GM11168 (cell line): ENCODE measurements around the gene CHD9.

Experiments
- in situ Hi-C: fragments of 300-500 bp; cut with MboI; formaldehyde crosslinking; loops from one replicate; pipeline ENCODE4 v1.12.0; 2022; ENCODE audit warnings: low sequenced_read_pairs; ENCODE audit not compliant: unreplicated experiment

CHD9 gene

DNA sequence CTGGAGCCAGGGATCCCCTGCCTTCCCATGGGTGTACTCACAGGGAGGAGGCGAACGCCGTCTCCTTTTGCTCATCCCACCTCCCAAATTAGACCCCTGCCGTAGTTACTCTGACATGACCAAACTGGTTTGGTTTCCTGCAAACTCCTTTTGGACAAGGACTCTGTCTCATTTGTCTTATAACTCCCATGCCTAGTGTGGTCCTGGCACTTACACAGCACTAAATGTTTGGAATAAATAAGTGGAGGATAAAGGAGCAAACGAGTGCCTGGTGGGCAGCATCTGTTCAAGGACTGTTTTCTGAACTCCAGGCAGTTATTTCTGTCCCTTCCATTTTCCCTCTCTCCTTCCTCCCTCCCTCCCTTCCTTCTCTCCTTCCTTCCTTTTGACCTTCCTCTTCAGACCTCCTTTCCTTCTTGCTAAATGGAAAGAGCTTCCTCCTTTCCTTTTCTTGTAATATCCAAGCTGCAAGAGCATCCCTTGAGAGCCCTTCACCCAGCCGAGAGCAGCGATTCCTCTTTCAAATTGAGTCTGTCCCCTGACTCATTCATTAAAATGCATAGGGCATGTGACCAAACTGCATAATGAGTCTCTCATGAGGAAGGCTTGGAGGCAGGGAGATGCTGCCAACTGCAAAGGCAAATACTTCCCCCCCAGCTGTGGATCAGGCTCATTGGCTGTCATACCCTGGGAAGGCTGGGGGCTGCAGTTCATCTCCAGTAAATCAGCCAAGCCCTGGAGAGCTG, 36.8 kb downstream of the CHD9 start:
- in situ Hi-C loops = no loop called here

DNA sequence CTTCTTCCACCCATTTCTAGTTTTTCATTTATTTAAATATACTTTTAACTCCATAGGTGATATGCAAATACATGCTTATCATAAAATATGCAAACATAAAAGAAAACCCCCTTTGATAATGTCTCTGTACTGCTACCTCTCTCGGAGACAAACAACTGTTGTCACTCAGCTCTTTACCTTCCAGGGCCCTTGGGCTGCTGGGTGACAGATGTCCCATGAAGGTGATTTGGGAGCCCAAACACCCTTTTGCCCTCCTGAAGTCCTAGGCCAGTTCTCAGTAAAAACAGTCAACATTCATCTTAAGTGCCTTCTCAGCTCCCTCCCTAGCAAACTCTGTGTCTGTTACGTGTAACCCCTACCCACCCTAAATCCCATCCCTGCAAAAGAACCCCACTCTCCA, 37.5 kb downstream of the CHD9 start:
- in situ Hi-C loops = no loop called here

DNA sequence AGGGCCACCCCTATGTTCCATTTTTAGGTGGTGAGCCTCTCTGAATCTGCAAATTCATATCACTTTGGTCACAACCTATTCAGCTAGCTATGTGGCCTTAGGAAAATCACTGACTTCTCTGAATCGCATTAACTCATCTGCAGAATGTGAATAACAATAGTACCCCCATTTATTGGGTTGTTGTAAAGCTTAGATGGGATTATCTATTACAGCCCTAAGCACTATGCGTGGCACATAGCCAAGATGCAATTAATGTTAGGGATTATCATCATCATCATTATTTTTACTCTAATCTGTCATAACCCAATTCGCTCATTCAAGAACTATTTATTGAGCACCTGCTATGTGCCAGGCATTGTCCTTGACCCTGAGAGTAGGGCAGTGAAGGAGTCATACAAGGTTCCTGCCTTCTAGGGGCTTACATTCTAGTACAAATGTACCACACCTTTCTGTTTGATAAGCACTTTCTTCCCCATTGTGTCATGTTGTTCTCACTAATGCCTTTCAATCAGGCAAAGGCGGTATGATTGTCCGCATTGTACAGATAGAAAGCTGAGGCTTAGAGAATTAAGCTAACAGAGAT, 38.5 kb downstream of the CHD9 start:
- in situ Hi-C loops = no loop called here

DNA sequence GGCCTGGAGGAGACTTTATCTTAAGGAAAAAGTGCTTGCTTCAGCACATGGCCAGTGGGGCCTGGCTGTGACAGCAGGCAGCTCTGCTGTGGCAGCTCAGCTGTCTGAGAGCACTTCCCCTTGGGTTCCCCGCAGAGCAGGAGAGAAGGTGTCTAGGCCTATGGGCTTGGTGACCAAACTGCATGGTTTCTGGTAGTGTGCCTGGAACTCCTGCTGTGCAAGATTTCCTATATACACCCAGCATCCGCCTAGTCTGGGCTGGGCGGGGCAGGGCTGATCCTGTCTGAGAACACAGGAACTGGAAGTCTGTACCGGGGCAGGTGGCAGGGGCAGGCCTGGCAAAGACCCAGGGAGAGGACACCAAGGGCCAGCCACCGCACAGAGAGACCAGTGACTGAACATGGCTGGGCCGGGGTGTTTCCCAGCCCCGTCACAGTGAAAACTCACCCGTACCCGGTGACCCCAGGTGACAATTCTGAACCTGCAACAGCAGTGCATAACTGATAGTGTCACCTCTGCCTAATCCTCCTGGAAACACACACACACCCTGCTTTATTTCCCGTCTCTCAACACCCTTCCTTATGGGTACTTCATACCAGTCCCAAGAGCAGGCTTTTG, 39.3 kb downstream of the CHD9 start:
- in situ Hi-C loops = no loop called here

DNA sequence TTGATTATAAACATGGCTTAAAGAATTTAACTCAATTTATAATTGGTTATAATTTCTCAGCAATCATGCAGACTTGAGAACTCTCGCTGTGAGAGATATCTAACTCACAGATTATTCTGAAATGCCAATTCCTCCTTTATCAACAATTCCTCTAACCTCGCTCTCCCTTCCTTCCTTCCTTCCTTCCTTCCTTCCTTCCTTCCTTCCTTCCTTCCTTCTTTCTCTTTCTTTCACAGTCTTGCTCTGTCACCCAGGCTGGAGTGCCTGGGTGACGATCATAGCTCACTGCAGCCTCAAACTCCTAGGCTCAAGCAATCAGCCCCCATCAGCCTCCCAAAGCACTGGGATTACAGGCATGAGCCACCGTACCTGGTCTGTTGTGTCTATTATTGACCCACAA, 42.4 kb downstream of the CHD9 start:
- in situ Hi-C loops = no loop called here

DNA sequence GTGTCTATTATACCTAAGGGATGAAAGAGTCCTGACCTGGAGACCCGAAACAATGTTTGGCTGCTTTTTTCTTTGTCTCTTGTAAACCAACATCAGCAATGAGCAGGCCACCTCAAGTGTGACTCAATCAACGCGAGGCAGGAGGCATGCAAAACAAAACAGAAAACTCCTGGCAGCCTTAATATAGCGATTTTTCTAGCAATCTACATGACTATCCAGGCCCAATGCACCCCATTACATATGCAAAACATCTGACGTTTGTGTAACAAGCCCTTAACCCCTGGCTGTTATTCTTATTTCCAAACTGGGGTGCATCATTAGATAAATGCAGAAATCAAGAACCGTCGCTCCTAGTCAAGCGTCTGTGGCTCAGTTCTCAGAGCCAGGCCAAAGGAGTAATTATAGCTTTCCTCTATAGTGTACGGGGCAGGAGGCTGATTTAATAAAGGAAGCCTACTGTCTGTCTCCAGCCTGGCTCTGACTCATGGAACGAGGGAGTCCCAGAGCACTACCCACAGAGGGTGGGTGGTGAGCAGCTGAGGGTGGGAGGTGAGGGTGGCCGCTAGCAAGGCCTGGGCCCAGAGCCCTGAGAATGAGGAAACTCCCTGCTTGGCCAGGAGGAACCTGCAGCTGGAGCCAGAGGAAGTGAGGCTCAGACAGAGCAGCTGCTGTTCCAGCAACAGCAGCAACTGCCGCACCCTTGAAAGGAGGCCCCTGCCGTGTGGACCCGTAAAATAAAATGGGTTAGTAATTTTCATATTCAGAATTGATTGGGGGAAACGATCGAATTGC, 43.9 kb downstream of the CHD9 start:
- in situ Hi-C loops = no loop called here

DNA sequence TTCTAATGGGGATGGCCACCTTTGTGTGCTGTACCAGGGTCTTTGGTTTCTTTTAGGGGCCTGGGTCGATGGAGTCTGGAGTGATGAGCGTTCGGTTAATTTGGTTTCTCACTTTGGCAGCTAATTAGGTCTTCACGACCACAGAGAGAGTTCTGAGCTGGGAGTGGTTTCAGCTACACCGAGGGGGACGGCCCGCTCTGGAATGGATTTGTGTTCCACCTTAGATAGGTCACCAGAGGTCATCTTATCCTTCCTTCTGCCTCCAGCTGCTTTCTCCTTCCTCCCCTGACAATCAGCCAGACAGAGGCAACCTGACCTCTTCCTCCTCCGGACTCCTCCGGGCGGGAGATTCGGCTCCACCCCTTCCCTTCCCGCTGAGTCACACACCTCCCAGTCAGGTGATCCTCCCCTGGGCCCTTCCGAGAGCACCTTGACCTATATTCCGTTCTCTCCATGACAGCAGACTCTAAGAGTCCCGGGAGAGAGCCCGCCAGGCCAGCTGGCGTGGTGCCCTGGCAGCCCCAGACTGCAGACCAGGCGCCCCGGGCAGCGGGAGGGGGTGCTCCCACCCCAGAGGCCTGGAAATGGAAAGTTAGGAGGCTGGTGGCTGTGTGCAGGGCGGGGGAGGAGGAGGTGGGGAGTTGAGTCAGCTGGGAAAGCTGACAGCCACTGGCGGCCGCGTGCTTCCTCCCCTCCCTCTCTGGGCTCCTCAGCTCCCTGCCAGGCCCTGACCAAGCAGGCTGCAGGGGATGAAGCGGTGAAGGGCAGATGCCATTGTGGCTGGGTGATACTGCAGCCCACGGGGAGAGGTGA, 44.7 kb downstream of the CHD9 start:
- in situ Hi-C loops = no loop called here

DNA sequence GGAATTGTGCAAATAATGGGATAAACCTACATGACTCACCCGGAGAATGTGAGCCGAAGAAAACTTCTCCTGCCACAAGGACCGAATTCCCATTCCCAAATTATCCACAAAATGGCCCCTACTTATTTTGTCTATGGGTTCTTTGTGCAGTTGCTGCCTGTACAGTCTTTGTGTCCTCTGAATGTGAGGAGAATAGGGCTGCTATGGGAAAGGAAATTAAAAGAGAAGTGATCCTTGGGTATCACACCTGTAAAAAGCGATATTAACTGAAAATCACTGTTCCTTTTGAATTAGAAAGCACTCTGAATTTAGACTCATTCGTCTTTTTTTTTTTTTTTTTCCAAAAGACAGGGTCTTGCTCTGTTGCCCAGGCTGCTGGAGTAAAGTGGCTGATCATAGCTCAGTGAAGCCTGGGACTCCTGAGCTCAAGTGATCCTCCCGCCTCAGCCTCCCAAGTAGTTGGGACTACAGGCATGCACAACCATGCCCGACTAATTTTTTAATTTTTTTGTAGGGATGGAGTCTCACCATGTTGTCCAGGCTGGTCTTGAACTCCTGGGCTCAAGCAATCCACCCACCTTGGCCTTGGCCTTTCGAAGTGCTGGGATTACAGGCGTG, 45.4 kb downstream of the CHD9 start:
- in situ Hi-C loops = no loop called here

DNA sequence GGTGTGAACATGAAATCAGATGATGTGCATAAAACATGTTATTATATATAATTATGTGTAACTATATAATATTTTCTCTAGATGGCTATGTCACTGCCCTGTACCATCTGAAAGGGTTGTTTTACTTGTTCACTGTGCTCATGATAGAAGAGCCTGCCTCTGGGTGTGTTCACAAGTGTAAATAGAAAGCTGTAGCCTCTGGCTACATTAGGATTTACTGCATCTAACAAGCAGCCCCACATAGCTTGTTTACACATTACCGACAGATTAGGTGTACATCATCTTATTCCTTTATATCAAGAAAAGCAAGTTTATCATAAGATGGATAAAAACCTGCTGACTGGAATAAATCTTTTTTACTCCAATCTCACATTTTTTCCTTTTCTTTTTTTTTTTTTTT, 46.1 kb downstream of the CHD9 start:
- in situ Hi-C loops = no loop called here

DNA sequence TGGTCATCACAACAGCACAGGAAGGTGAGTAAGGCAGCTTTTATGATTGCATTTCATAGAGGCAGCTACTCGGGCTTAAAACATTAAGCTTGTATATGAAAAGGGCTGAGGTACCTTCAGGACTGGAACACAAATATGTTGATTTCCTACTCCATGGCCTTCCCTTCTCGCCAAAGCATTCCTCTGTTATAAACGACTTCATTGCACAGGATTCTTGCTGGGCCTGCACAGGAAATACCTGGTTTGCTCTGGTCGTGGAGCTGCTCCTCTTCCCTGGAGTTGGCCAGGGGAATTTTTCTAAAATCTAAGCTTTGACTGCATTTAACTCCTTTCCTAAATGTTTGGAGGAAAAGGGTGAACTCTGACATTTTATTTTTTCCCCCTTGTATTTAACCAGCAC, 49.0 kb downstream of the CHD9 start:
- in situ Hi-C loops = no loop called here

DNA sequence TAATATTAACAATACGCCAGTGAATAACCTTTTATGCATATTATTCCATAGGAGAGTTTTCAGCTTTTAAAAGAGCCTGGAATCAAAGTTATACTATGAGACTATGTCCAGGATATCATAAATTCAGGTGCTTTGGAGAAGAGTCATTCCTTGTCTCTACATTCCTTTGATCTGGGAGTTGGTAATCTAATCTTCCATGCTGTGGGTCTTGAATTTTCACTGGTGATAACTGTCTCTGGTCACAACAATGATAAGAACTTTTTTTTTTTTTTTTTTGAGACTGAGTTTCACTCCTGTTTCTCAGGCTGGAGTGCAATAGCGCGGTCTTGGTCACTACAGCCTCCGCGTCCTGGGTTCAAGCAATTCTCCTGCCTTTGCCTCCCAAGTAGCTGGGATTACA, 50.8 kb downstream of the CHD9 start:
- in situ Hi-C loops = loop anchor here (5.0 kb wide), 1 partner anchor 43 kb away; no protein-coding TSS in a partner anchor

DNA sequence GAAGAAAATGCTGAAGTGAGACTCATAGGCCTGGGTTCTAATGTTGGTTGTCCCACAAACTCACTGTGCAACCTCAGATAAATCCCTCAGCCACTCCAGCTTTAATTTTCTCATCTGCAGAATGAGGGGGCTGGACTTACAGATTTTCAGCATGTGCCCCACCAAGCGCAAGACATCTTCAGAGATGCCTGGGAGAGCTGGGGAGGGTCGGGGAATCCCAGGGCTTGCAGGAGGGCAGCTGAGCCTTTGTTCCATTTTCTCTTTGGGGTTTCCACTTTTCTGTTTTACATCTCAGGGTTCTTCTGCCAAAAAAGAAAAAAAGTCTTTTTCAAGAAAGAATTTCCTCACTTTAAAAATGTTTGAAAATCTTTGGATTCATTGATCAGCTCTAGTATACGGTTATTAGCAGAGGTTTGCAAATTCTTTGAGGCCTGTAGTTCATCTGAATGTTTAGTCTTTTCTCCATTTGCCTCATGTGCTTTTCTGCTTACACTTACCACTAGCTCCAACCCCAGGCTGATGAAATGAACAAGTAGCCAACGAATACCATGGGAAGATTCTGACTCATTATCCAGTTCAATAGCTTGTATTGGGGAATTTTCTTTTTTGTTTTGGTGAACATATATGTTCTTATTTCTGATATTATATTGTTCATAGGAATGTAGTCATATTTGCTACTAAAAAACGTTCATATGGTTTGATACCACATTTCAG, 56.4 kb downstream of the CHD9 start:
- in situ Hi-C loops = no loop called here

DNA sequence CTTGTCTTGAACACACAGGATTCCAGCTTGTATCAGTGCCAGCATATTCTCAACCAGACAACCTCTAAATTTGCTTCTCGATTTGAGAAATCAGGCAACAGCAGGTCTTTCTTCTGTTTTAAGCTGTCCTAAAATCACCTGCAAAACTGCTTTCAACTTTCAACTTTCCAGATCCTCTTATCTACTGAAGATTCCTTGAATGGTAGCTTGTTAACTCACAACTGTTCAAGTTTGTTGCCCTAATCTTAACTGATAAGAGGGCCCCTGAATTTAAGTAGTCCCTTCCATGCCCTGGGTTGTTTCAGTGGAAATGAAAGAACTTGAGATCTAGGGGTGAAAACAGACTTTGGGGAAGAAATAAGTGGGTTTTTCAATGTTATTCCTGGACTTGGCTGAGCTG, 57.2 kb downstream of the CHD9 start:
- in situ Hi-C loops = no loop called here

DNA sequence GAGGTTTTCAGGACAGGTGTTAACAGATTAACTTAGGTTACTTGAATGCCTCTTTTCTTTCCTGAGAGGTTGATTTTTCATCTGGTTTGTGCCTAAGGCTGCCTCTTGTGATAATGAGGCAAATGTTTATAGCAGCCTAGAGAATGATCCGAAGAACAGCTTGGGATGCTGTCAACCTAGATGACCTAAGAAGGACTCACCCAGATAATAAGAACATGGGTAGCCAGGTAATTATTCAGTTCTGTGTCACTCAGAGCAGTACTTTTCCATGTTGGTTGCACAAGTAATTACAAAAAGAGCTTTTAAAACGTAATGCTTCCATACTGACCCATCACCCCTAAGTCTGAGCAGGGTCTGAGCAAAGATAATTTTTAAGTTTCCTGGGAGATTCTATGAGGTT, 60.3 kb downstream of the CHD9 start:
- in situ Hi-C loops = no loop called here

DNA sequence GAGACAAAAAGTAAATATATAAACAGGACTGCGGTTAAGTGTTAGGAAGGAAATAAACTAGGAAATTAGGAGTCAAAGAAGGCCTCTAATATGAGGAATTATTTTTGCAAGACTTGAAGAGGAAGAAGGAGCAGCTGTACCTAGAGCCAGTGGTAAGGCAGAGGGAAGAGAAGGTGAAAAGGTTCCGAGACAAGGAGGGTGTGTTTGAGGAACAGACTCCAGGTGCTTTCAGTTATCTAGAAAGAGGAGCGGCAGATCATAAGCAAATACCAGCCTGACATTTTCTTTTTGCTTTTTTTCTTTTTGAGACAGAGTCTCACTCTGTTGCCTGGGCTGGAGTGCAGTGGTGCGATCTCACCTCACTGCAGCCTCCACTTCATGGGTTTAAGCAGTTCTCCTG, 61.0 kb downstream of the CHD9 start:
- in situ Hi-C loops = no loop called here

DNA sequence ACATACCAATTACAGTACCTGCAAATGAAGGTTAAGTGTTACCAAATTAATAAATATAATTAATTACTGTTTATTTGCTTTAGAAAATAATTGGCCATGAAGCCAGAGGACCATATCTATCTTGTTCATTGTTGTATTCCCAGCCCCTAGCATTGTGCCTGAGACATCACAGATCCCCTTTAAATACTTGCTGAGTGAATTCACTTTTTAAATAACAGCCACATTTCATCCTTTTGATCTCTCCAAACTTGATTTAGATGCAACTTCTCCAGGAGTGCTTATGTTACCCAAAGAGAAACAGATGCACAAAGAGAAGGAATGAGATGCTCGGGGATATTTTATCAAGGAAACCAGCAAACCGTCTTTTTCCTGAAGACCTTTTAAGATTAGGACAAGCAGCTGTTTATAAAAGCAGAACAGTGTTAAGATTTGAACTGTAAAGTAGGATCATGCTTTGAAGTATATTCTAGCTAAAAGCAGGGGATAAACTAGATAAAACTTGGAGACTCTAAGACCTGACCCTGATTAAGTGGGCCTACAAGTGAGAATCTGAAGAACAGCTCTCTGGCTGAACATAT, 66.3 kb downstream of the CHD9 start:
- in situ Hi-C loops = no loop called here

DNA sequence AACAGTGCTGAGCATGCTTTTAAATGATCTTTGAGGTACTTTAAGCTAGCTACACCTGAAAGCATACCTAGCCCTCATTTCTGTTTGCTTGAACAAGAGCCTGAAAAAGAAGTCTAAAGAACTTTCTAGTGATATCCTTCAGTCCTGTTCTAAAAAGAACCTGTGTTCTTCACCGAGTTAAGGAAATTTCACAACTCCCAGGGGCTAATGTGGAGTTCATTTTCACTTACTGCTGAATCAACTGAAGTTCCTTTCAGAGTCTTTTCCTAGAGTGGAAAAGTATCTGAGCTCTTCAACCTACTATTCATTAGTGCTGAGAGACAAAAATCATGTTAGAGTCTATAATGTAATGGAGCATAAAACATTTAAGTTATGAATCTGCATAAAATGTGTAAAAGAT, 66.9 kb downstream of the CHD9 start:
- in situ Hi-C loops = no loop called here

DNA sequence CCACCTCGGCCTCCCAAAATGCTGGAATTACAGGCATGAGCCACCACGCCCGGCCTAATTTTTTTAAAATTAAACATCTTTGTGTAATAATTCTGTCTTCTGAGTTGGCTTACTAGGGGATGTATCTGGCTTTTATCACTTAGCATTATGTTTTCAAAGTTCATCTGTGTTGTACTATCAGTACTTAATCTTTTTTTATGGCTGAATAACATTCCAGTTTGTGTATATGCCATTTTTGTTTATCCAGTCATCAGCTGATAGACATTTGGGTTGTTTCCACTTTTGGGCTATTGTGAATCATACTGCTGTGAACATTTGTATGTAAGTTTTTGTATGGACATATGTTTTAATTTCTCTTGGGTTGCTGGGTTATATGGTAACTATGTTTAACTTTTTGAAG, 69.0 kb downstream of the CHD9 start:
- in situ Hi-C loops = no loop called here

DNA sequence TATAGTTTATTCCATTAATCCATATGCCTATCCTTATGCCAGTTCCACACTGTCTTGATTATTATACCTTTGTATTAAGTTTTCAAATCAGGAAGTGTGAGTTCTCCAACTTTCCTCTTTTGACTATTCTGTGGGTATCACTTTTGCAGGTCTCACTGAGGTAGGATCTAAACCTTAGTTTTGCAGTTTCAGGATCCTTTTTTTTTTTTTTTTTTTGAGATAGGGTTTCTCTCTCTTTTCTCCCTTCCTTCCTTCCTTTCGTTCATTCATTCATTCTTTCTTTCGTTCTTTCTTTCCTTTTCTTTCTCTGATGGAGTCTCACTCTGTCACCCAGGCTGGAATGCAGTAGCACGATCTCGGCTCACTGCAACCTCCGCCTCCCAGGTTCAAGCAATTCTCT, 71.6 kb downstream of the CHD9 start:
- in situ Hi-C loops = no loop called here
